DOHH2 (cell line): ENCODE data around the gene DBI.

Experiments
- CTCF ChIP-seq: fragments of 200-600 bp; sonication (generic); IDR thresholded peaks from one replicate; pipeline ENCODE4 v1.5.1; 2014; ENCODE audit warnings: antibody characterized with exemption, mild to moderate bottlenecking, low read depth, low read length; ENCODE audit not compliant: poor library complexity, severe bottlenecking
- EZH2phosphoT487 ChIP-seq: fragments of 200-600 bp; sonication (generic); IDR thresholded peaks from 2 replicates; pipeline ENCODE4 v1.6.1; 2017; ENCODE audit warnings: borderline replicate concordance, mild to moderate bottlenecking, antibody characterized with exemption, low read length, moderate library complexity, mixed read lengths

- no peak for TF ChIP-seq CTCF
- no peak for TF ChIP-seq EZH2phosphoT487
These were observed 55.0 kb downstream of the DBI start for GRCh38 chr2:119421741-119422140.
